Upper lobe of right lung (tissue), 1 donor: ENCODE data around the gene CREBRF. TPM values are rescaled to one million over a fixed set of nuclear protein-coding genes. Genes with fewer than 3 reads are reported as not detected.

Experiments
- ATAC-seq: fragments of 200-7000 bp; cut with Tn5 transposase; one replicate; pipeline ENCODE4 v1.9.1; 2020; ENCODE audit warnings: mild to moderate bottlenecking, moderate library complexity
- DNase-seq: peaks from one replicate; pipeline ENCODE4 v3.0.0-alpha.2; 2020
- H3K27ac ChIP-seq: fragments of 200-600 bp; one replicate; pipeline ENCODE4 v1.8.0; 2022
- H3K27me3 ChIP-seq: fragments of 200-600 bp; one replicate; pipeline ENCODE4 v1.8.0; 2022; ENCODE audit warnings: mild to moderate bottlenecking
- H3K36me3 ChIP-seq: fragments of 200-600 bp; one replicate; pipeline ENCODE4 v1.8.0; 2022
- H3K4me1 ChIP-seq: fragments of 200-600 bp; one replicate; pipeline ENCODE4 v1.8.0; 2022
- H3K4me3 ChIP-seq: fragments of 200-600 bp; one replicate; pipeline ENCODE4 v1.8.0; 2022; ENCODE audit warnings: mild to moderate bottlenecking
- H3K9me3 ChIP-seq: fragments of 200-600 bp; one replicate; pipeline ENCODE4 v1.8.0; 2022
- CTCF ChIP-seq: fragments of 200-600 bp; IDR thresholded peaks from one replicate; pipeline ENCODE4 v1.8.0; 2022; ENCODE audit warnings: antibody characterized with exemption
- intact Hi-C: fragments of 100-400 bp; cut with DNase I; formaldehyde crosslinking; loops from one replicate; pipeline ENCODE4 v1.11.0; 2022
- long read RNA-seq: library from polyadenylated mRNA; unstranded; transcript quantifications from one replicate; pipeline ENCODE4 v2.0.0, GENCODE V29; 2021
- total RNA-seq: library from RNA; stranded (reverse); fragmentation: NEBNext Ultra II Directional; extraction: Animal tissue kit (Norgen Biotek cat#: 25700); gene quantifications from one replicate; pipeline ENCODE4 v1.2.1, GENCODE V29; 2021
- donor health status: DM: no; HTN: yes; CAD: no; lungs with severe emphysema.

Gene CREBRF
- 47.4 TPM for total RNA-seq
- long read RNA-seq, full-length matches to known transcripts = 15 of 27 reads
- long read RNA-seq, partial matches to known transcripts = 7 of 27 reads
- long read RNA-seq, other reads (novel, unspliced or antisense) = 5 of 27 reads

GRCh38 chr5:173055983-173056782, at the start of gene CREBRF:
Gene CREBRF, plus strand, starts transcription at chr5:173056352. Its CDS starts 24,424 bp downstream, at chr5:173080776.
- peaks cover 20% of the 10 kb centered on the region for H3K4me1 ChIP-seq
- TF ChIP-seq CTCF = no peak
- DNase-seq = peak; percentile 99
- H3K9me3 ChIP-seq = no peaks in the 10 kb centered on the region
- H3K36me3 ChIP-seq = peaks cover 3% of the 10 kb centered on the region
- ATAC-seq = peak; percentile 93
- H3K4me3 ChIP-seq = peak within 1 kb of the TSS; percentile 99
- H3K27ac ChIP-seq = peak within 1 kb of the TSS; percentile 96
- H3K27me3 ChIP-seq = no peaks in the 10 kb centered on the region
- intact Hi-C loops = no loop called here

GRCh38 chr5:173010021-173010420, 46.1 kb upstream of the CREBRF start:
- intact Hi-C loops = no loop called here
- ATAC-seq = no peak

GRCh38 chr5:173010547-173011464, 45.3 kb upstream of the CREBRF start:
- peaks cover 70% of the 10 kb centered on the region for H3K4me1 ChIP-seq
- H3K27me3 ChIP-seq = no peaks in the 10 kb centered on the region
- DNase-seq (peak; percentile 77), ATAC-seq (peak; percentile 91)
- no peaks in the 10 kb centered on the region for H3K9me3 ChIP-seq
- no peaks in the 10 kb centered on the region for H3K36me3 ChIP-seq
- intact Hi-C loops = no loop called here
- TF ChIP-seq CTCF = peak; percentile 58
- H3K27ac ChIP-seq = peak overlapping the region; percentile 66
- H3K4me3 ChIP-seq = no peak overlapping the region

More at GRCh38 chr5:173010021-173010420, 46.1 kb upstream of the CREBRF start:
- no peaks in the 10 kb centered on the region for H3K27me3 ChIP-seq
- no peak overlapping the region for H3K4me3 ChIP-seq
- H3K27ac ChIP-seq = peak overlapping the region; percentile 27
- DNase-seq = no peak
- H3K36me3 ChIP-seq = no peaks in the 10 kb centered on the region
- TF ChIP-seq CTCF = no peak
- peaks cover 62% of the 10 kb centered on the region for H3K4me1 ChIP-seq
- no peaks in the 10 kb centered on the region for H3K9me3 ChIP-seq

- no peaks in the 10 kb centered on the region for H3K36me3 ChIP-seq
- TF ChIP-seq CTCF = no peak
- H3K27me3 ChIP-seq = no peaks in the 10 kb centered on the region
- DNase-seq (no peak), ATAC-seq (peak; percentile 63)
- intact Hi-C loops = no loop called here
- H3K4me3 ChIP-seq = no peak overlapping the region
- H3K4me1 ChIP-seq = peaks cover 78% of the 10 kb centered on the region
- no peaks in the 10 kb centered on the region for H3K9me3 ChIP-seq
- H3K27ac ChIP-seq = peak overlapping the region; percentile 66
Observed at GRCh38 chr5:173011566-173011965, 44.6 kb upstream of the CREBRF start.

GRCh38 chr5:173012882-173013281, 43.3 kb upstream of the CREBRF start:
- Histone ChIP-seq H3K4me3 (no peak overlapping the region), H3K36me3 (no peaks in the 10 kb centered on the region), H3K9me3 (no peaks in the 10 kb centered on the region), H3K27me3 (no peaks in the 10 kb centered on the region), H3K4me1 (peaks cover 77% of the 10 kb centered on the region), H3K27ac (peak overlapping the region; percentile 61)
- ATAC-seq (peak; percentile 46), DNase-seq (peak; percentile 80)
- intact Hi-C loops = no loop called here
- no peak for TF ChIP-seq CTCF
